Thoracic aorta (tissue), 2 donors: ENCODE data around the gene CENPP. TPM values are rescaled to one million over a fixed set of nuclear protein-coding genes. Genes with fewer than 3 reads are reported as not detected.

Experiments
- ATAC-seq: fragments of 150-250 bp; one replicate; pipeline ENCODE4 v1.8.0; 2017; ENCODE audit warnings: low read depth; ENCODE audit not compliant: insufficient number of reproducible peaks, low FRiP score
- DNase-seq: peaks from one replicate; pipeline ENCODE4 v3.0.0-alpha.2; 2020; ENCODE audit warnings: low spot score
- H3K27ac ChIP-seq, 2 donors: fragments of 200-600 bp; sonication (generic); 1 replicate in 1 of 2; 2 replicates in 1 of 2; pipeline ENCODE4 v1.5.1; 2016; ENCODE audit warnings: mild to moderate bottlenecking in 2 of 2, moderate library complexity in 2 of 2
- H3K27me3 ChIP-seq: fragments of 200-600 bp; sonication (generic); replicated peaks from 2 replicates; pipeline ENCODE4 v1.6.0; 2016; ENCODE audit warnings: mild to moderate bottlenecking; ENCODE audit not compliant: insufficient read depth
- H3K36me3 ChIP-seq: fragments of 200-600 bp; sonication (generic); one replicate; pipeline ENCODE4 v1.5.1; 2016
- H3K4me1 ChIP-seq, 2 donors: fragments of 200-600 bp; sonication (generic); 1 replicate in 1 of 2; 2 replicates in 1 of 2; pipeline versions ENCODE4 v1.5.1 to v1.6.0; 2016; ENCODE audit warnings: low read depth in 2 of 2, mild to moderate bottlenecking in 1 of 2; ENCODE audit not compliant: control insufficient read depth in 1 of 2
- H3K4me3 ChIP-seq: fragments of 200-600 bp; sonication (generic); 2 replicates; pipeline ENCODE4 v1.5.1; 2016; ENCODE audit warnings: mild to moderate bottlenecking
- H3K9me3 ChIP-seq: fragments of 200-600 bp; sonication (generic); 2 replicates; pipeline ENCODE4 v1.5.1; 2016
- total RNA-seq, 2 donors: library from RNA; depleted of rRNA; stranded (reverse); fragments of >200 nt; gene quantifications; one replicate each; pipeline versions ENCODE4 v1.1.0 to v1.2.3, GENCODE V29; 2016
- TF ChIP-seq, protein P1 (sequence below): fragments of 200-600 bp; sonication (generic); IDR thresholded peaks from one replicate; pipeline ENCODE4 v1.5.1; 2019; ENCODE audit warnings: antibody characterized with exemption

The CENPP gene
- total RNA-seq, 2 donors from 2014 or later: 3.8 to 13.6 TPM

DNA sequence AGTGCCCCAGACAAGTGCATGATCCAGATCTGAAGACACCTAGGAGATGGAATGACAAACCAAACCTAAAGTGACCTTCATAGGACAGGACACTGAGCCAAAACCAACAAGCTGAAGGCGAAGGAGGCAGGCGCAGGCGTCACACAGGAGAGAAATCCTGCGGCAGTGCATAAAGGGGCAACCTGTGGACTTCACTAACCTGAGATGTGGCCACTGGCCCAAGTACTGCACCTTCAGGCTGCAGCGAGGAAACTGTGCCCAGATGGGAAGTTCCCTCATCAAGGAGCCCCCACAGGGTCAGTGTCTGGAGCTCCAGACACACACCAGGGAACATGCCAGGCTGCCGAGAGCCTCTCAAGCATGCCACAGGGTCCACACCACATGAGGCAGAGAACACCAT, 340.5 kb downstream of the CENPP start:
- Histone ChIP-seq H3K27me3 (no peaks in the 10 kb centered on the region), H3K27ac (no peak overlapping the region), H3K9me3 (no peaks in the 10 kb centered on the region), H3K36me3 (peaks cover 7% of the 10 kb centered on the region), H3K4me1 (peaks cover 0 to 19% of the 10 kb centered on the region in 2 donors), H3K4me3 (no peak overlapping the region)
- TF ChIP-seq, protein P1, sequence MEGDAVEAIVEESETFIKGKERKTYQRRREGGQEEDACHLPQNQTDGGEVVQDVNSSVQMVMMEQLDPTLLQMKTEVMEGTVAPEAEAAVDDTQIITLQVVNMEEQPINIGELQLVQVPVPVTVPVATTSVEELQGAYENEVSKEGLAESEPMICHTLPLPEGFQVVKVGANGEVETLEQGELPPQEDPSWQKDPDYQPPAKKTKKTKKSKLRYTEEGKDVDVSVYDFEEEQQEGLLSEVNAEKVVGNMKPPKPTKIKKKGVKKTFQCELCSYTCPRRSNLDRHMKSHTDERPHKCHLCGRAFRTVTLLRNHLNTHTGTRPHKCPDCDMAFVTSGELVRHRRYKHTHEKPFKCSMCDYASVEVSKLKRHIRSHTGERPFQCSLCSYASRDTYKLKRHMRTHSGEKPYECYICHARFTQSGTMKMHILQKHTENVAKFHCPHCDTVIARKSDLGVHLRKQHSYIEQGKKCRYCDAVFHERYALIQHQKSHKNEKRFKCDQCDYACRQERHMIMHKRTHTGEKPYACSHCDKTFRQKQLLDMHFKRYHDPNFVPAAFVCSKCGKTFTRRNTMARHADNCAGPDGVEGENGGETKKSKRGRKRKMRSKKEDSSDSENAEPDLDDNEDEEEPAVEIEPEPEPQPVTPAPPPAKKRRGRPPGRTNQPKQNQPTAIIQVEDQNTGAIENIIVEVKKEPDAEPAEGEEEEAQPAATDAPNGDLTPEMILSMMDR: no peak
- no peak for ATAC-seq
- DNase-seq: no peak

DNA sequence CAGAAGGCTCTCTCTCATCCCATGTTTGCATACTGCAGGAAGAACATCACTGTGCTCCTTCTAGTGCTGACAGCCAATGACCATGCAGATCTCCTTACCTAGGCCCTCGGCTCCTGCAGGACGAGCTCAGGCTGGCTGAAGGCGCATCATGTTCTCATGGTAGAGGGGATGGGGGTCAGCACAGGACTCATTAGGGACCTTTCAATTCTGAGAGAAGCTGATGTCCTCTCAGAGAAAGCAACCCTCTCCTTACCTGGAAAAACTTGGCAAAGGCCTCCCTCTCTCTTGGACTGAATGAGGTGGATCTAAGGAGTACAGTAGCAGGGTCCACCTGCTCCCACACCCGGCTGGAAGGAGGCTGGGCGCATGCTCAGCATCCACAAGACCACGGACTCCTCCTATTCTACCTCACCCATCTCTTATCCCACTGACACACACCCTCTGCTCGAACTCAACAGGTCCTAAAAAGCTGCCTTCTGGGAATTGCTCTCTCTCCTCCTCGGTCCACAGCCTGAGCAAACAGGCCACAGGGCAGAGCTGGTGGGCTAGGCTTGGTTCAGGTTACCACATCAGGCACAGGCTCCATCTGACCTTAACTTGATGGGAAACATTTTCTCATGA, 341.3 kb downstream of the CENPP start:
- no peaks in the 10 kb centered on the region for H3K27me3 ChIP-seq
- peaks cover 7% of the 10 kb centered on the region for H3K36me3 ChIP-seq
- H3K9me3 ChIP-seq: no peaks in the 10 kb centered on the region
- H3K4me3 ChIP-seq: no peak overlapping the region
- TF ChIP-seq, protein P1: no peak
- H3K4me1 ChIP-seq: peaks cover 0 to 22% of the 10 kb centered on the region in 2 donors
- DNase-seq (no peak), ATAC-seq (no peak)
- H3K27ac ChIP-seq: no peak overlapping the region

- Histone ChIP-seq H3K27me3 (no peaks in the 10 kb centered on the region), H3K4me3 (peak overlapping the region; percentile 81), H3K36me3 (peaks cover 7% of the 10 kb centered on the region), H3K27ac (peak overlapping the region; percentile 79 to 86), H3K9me3 (no peaks in the 10 kb centered on the region), H3K4me1 (peaks cover 0 to 22% of the 10 kb centered on the region in 2 donors)
- TF ChIP-seq, protein P1: no peak
- no peak for DNase-seq
- ATAC-seq: no peak
Measured at GRCh38 chr9:92668746-92669526, 343.2 kb downstream of the CENPP start.

DNA sequence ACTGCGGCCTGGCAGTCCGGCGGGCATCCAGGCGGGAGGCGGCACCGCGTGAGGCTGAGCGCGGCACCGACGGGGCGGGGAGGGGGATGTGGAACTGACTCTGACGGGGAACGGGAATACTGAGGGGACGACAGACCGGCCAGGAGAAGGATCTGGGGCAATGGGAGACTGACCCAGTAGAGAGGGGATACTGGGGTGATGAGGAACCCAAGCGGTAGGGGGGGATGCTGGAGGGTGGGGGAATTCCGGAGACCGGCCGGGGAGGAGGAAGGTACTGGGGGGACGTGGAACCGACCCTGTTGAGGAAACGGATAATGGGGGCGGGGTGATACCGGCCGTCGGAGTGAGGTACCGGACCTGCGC, 343.8 kb downstream of the CENPP start:
- TF ChIP-seq, protein P1: no peak
- Histone ChIP-seq H3K36me3 (peaks cover 7% of the 10 kb centered on the region), H3K9me3 (no peaks in the 10 kb centered on the region), H3K4me3 (peak overlapping the region; percentile 81), H3K4me1 (peaks cover 0 to 22% of the 10 kb centered on the region in 2 donors), H3K27me3 (no peaks in the 10 kb centered on the region), H3K27ac (peak overlapping the region; percentile 79 to 86)
- ATAC-seq (peak; percentile 9), DNase-seq (no peak)

Other genes starting within 250 kb of the CENPP start
- 10 to 100 TPM; 45.6 to 74.7 TPM for gene SPTLC1, start 210.5 kb upstream of the CENPP start, total RNA-seq
- gene IARS1, start 32.3 kb upstream of the CENPP start, total RNA-seq: 100 to 1,000 TPM in 1 of 2 donors, 10 to 100 TPM in 1; 79.3 to 150 TPM
- gene NOL8, start 603 bp upstream of the CENPP start, total RNA-seq: 10 to 100 TPM; 33.6 to 49.1 TPM
- gene OGN, start 78.6 kb downstream of the CENPP start, total RNA-seq: 100 to 1,000 TPM; 210 to 600 TPM
- 100 to 1,000 TPM; 200 TPM for gene OMD, start 98.5 kb downstream of the CENPP start, total RNA-seq
- 100 to 1,000 TPM; 110 to 122 TPM for gene ASPN, start 156.6 kb downstream of the CENPP start, total RNA-seq
- gene ECM2, start 210.0 kb downstream of the CENPP start, total RNA-seq: 10 to 100 TPM; 63.6 to 78.7 TPM